IMR-90 (cell line): ENCODE measurements around the gene ROCK2. TPM values are rescaled to one million over a fixed set of nuclear protein-coding genes. Genes with fewer than 3 reads are reported as not detected.

Experiments used
- ATAC-seq: fragments of 200-7000 bp; cut with Tn5 transposase; 2 replicates; pipeline ENCODE4 v1.9.1; 2020; ENCODE audit warnings: low read depth, mild to moderate bottlenecking, moderate library complexity
- BruUV-seq: library from RNA; stranded (reverse); fragments of 400-500 nt; replicated peaks from 2 replicates; lab custom pipeline; 2021; lab: Mats Ljungman, UMichigan
- CTCF ChIA-PET: fragments of 300-600 bp; formaldehyde crosslinking; extraction: SDS; loops from one replicate; lab custom pipeline; 2021; ENCODE audit warnings: antibody characterized with exemption; lab: Yijun Ruan, JAX
- POLR2A ChIA-PET: fragments of 300-600 bp; sonication (Branson Sonifier 250); formaldehyde crosslinking; loops from one replicate; lab custom pipeline; 2022; ENCODE audit warnings: antibody characterized with exemption; ENCODE audit not compliant: unreplicated experiment; lab: Charles Lee
- DNase-seq: peaks from one replicate; pipeline ENCODE4 v3.0.0; 2013
- H2AFZ ChIP-seq: replicated peaks from 2 replicates; pipeline ENCODE3; 2013; ENCODE audit warnings: low read length, mild to moderate bottlenecking; ENCODE audit not compliant: poor library complexity
- H2AK5ac ChIP-seq: 2 replicates; pipeline ENCODE4 v1.6.1; 2013; ENCODE audit warnings: low read depth, low read length, inconsistent platforms
- H2AK9ac ChIP-seq: replicated peaks from 2 replicates; pipeline ENCODE3; 2013; ENCODE audit warnings: mild to moderate bottlenecking, low read depth, low read length, moderate library complexity; ENCODE audit not compliant: poor library complexity
- H2BK120ac ChIP-seq: 2 replicates; pipeline ENCODE4 v1.6.1; 2013; ENCODE audit warnings: low read depth, low read length, inconsistent platforms
- H2BK15ac ChIP-seq: 3 replicates; pipeline ENCODE4 v1.6.1; 2013; ENCODE audit warnings: low read depth, low read length, inconsistent platforms
- H2BK20ac ChIP-seq: 2 replicates; pipeline ENCODE4 v1.6.1; 2013; ENCODE audit warnings: low read depth, mild to moderate bottlenecking, inconsistent platforms, low read length, moderate library complexity
- H2BK5ac ChIP-seq: 2 replicates; pipeline ENCODE4 v1.6.1; 2013; ENCODE audit warnings: mild to moderate bottlenecking, low read depth, low read length, inconsistent platforms; ENCODE audit not compliant: poor library complexity, severe bottlenecking
- H3K14ac ChIP-seq: replicated peaks from 2 replicates; pipeline ENCODE4 v1.6.1; 2013; ENCODE audit warnings: low read depth, low read length, inconsistent platforms
- H3K18ac ChIP-seq: 2 replicates; pipeline ENCODE4 v1.6.1; 2013; ENCODE audit warnings: low read depth, low read length, control low read depth
- H3K23ac ChIP-seq: 2 replicates; pipeline ENCODE4 v1.6.1; 2013; ENCODE audit warnings: low read depth, low read length, inconsistent platforms
- H3K27ac ChIP-seq: 2 replicates; pipeline ENCODE4 v1.5.1; 2013; ENCODE audit warnings: mild to moderate bottlenecking, control low read depth, low read length; ENCODE audit not compliant: insufficient read depth
- H3K27me3 ChIP-seq: 2 replicates; pipeline ENCODE4 v1.6.1; 2013; ENCODE audit warnings: low read length; ENCODE audit not compliant: control insufficient read depth, insufficient read depth
- H3K36me3 ChIP-seq: 2 replicates; pipeline ENCODE4 v1.6.1; 2013; ENCODE audit warnings: low read length, mixed read lengths; ENCODE audit not compliant: control insufficient read depth, insufficient read depth
- H3K4ac ChIP-seq: 2 replicates; pipeline ENCODE4 v1.6.1; 2013; ENCODE audit warnings: low read depth, low read length, inconsistent platforms
- H3K4me1 ChIP-seq: 2 replicates; pipeline ENCODE4 v1.6.1; 2013; ENCODE audit warnings: low read length, mixed read lengths; ENCODE audit not compliant: control insufficient read depth, insufficient read depth
- H3K4me2 ChIP-seq: 2 replicates; pipeline ENCODE4 v1.6.1; 2013; ENCODE audit warnings: low read depth, mild to moderate bottlenecking, control low read depth, low read length, moderate library complexity
- H3K4me3 ChIP-seq: 2 replicates; pipeline ENCODE4 v1.5.1; 2013; ENCODE audit warnings: low read depth, mild to moderate bottlenecking, control low read depth, low read length, moderate library complexity; ENCODE audit not compliant: insufficient read depth
- H3K56ac ChIP-seq: 2 replicates; pipeline ENCODE4 v1.6.1; 2013; ENCODE audit warnings: low read length, inconsistent platforms; ENCODE audit not compliant: insufficient read depth; ENCODE audit errors: extremely low read depth
- H3K79me1 ChIP-seq, 2 experiments: 2 replicates each; pipeline ENCODE4 v1.6.1; 2013; ENCODE audit warnings: low read length in 2 of 2, inconsistent platforms in 1 of 2, low read depth in 1 of 2
- H3K9ac ChIP-seq: 2 replicates; pipeline ENCODE4 v1.6.1; 2013; ENCODE audit warnings: low read depth, low read length, control low read depth
- H3K9me1 ChIP-seq: 2 replicates; pipeline ENCODE4 v1.6.1; 2013; ENCODE audit warnings: low read length, inconsistent platforms; ENCODE audit not compliant: insufficient read depth
- H3K9me3 ChIP-seq: 2 replicates; pipeline ENCODE4 v1.6.1; 2013; ENCODE audit warnings: low read length; ENCODE audit not compliant: control insufficient read depth, insufficient read depth
- H4K20me1 ChIP-seq: 2 replicates; pipeline ENCODE4 v1.6.1; 2013; ENCODE audit warnings: low read length, inconsistent platforms; ENCODE audit not compliant: insufficient read depth
- H4K5ac ChIP-seq: 2 replicates; pipeline ENCODE4 v1.6.1; 2013; ENCODE audit warnings: mild to moderate bottlenecking, low read depth, low read length, control low read depth
- H4K8ac ChIP-seq, 2 experiments: 2 replicates each; pipeline ENCODE4 v1.6.1; 2013; ENCODE audit warnings: low read depth in 2 of 2, low read length in 2 of 2, control low read depth in 1 of 2, inconsistent platforms in 1 of 2
- H4K91ac ChIP-seq: 2 replicates; pipeline ENCODE4 v1.6.1; 2013; ENCODE audit warnings: low read depth, low read length, inconsistent platforms; ENCODE audit not compliant: insufficient read depth
- MAFK ChIP-seq: IDR thresholded peaks from 2 replicates; pipeline ENCODE4 v1.6.1; 2012; ENCODE audit warnings: low read depth, low read length, improper control_type of control experiment
- RCOR1 ChIP-seq: IDR thresholded peaks from 2 replicates; pipeline ENCODE4 v1.6.1; 2012; ENCODE audit warnings: mild to moderate bottlenecking, low read length, improper control_type of control experiment; ENCODE audit not compliant: insufficient replicate concordance
- WGBS, 2 experiments: methylation state at CpG; one replicate each; pipeline versions ENCODE4 v1.1.5 to v1.1.7; 2013; ENCODE audit warnings: missing lambda C conversion rate in 2 of 2; ENCODE audit not compliant: insufficient read length in 1 of 2; ENCODE audit errors: extremely low coverage in 2 of 2; 5-methylcytosine and 5-hydroxymethylcytosine counted together
- dilution Hi-C: fragments of 300-500 bp; cut with HindIII; formaldehyde crosslinking; loops from one replicate; pipeline ENCODE4 v1.14.3; 2018; ENCODE audit warnings: low sequenced_read_pairs; ENCODE audit not compliant: unreplicated experiment
- in situ Hi-C: fragments of 300-500 bp; cut with MboI; formaldehyde crosslinking; loops from 3 replicates; pipeline ENCODE4 v1.14.3; 2019; ENCODE audit warnings: low sequenced_read_pairs, inconsistent platforms, mixed read lengths
- intact Hi-C: fragments of 100-400 bp; cut with micrococcal nuclease; formaldehyde crosslinking; loops from 2 replicates; pipeline ENCODE4 v1.10.0; 2022
- polyA plus RNA-seq, 3 experiments: library from polyadenylated mRNA; depleted of rRNA; stranded (reverse); fragments of >200 nt; gene quantifications; 2 replicates each; pipeline ENCODE4 v1.2.3, GENCODE V29; 2012; ENCODE audit warnings: low replicate concordance in 1 of 3
- total RNA-seq: library from RNA; depleted of rRNA; stranded (reverse); fragments of >200 nt; gene quantifications from 2 replicates; pipeline ENCODE4 v1.2.3, GENCODE V29; 2012

ROCK2 gene
- total and polyA plus RNA-seq, 2 of the 4 experiments (the other 2 are of a cell fraction) = 9.0 to 28.3 TPM

DNA sequence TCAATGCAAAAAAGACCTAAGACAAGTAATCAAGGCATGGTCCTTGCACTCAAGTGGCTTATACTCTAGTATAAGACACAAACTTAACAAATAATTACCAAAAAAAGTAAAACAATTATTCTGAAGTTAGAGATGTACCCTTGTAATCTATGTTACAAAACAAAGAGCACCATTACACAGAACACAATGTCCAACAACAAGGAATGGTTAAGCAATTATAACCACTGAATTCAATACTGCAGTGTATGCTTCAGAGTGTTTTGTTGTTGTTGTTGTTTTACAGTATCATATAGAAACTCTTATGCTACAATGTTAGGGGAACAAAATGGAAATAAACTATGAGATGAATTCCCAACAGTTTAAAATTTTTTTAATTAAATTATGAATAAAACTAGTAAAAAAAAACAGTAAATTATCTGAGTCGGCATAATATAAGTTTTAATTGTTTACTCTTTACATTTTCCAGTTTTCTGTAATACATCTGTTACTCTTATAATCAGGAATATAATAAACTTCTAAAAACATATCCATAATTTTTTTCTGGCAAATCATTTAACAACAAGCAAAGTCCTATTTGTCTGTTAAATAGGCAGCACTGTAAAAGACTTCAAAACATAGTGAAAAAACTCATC lies 29.2 kb downstream of the ROCK2 start:
- Histone ChIP-seq H3K36me3 (no peaks in the 10 kb centered on the region), H3K4ac (no peak overlapping the region), H4K5ac (no peak overlapping the region), H2BK20ac (no peak overlapping the region), H3K9me1 (peaks cover 2% of the 10 kb centered on the region; the same call in 1 of the 2 replicates), H3K14ac (no peak overlapping the region), H3K27me3 (no peaks in the 10 kb centered on the region), H3K4me3 (no peak overlapping the region), H3K27ac (no peak overlapping the region), H2BK15ac (no peak overlapping the region), H3K4me2 (no peak overlapping the region), H4K8ac (no peak overlapping the region), H4K20me1 (peaks cover 57% of the 10 kb centered on the region), H3K23ac (no peak overlapping the region), H4K91ac (no peak overlapping the region), H3K9ac (no peak overlapping the region), H3K4me1 (peaks cover 1% of the 10 kb centered on the region; the same call in 1 of the 2 replicates), H2AK9ac (no peak overlapping the region), H3K56ac (no peak overlapping the region), H2BK120ac (no peak overlapping the region), H2AFZ (no peak overlapping the region), H3K18ac (no peak overlapping the region), H3K79me1 (peaks cover 16 to 53% of the 10 kb centered on the region in 2 experiments), H2BK5ac (no peak overlapping the region), H3K9me3 (no peaks in the 10 kb centered on the region), H2AK5ac (no peak overlapping the region)
- ChIA-PET CTCF (no interaction called here), POLR2A (no interaction called here)
- TF ChIP-seq MAFK (peak; percentile 74), RCOR1 (no peak)
- intact Hi-C loops = no loop called here
- no peak for ATAC-seq
- no TSS peak for BruUV-seq
- in situ Hi-C loops = no loop called here
- no peak for DNase-seq
- dilution Hi-C loops = no loop called here
- no CpG with 5 or more reads among the region's 1 CpG for WGBS, 2 experiments
